ENCODE measurements around the gene OGFRL1.
"Not testable (repeated sequence)": the region's sequence is repeated elsewhere in the genome, so short reads cannot be mapped to it uniquely, and the experiment has no call there.

The OGFRL1 gene

DNA sequence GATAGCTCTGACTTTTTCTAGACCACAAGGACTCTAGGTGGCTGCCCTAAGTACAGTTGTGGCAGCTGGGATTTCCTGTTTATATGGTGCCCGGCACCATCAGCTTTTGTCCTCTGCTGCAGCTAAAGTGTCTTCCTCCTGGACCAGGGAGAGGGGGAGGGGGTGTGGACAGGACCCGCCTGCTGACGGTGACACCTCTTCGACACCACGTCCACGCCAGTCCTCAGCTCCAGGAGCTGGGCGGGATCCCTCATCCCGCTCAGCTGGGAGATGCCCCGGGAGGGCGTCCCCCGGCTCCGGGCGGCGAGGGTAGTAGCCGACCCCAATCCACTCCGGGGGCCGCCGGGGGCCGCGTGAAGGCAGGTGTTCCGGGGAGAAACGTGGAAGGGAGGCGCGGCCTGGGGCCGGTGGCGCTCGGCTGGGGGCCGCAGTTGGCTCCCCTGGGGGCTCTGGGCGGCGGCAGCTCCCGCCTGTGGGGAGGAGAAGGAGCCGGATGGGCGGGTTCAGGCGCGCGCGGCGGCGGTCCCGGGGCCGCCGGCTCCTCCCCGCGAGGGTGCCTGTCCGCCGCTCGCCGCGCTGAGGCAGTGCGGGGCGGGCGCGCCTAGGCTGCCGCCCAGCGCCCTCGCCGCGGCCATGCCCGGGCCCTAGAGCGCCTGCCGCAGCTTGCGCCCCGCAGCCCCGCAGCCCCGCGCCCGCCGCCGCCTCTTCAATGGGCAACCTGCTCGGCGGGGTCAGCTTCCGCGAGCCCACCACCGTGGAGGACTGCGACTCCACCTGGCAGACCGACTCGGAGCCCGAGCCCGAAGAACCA, at the start of gene OGFRL1:
OGFRL1 (plus strand) TSS at position 584 of the 811 bp plus-strand sequence; CDS start at position 710, 126 bp downstream.
- in situ Hi-C loops (cut with HindIII; ENCODE audit: low sequenced_read_pairs) = no loop called here

DNA sequence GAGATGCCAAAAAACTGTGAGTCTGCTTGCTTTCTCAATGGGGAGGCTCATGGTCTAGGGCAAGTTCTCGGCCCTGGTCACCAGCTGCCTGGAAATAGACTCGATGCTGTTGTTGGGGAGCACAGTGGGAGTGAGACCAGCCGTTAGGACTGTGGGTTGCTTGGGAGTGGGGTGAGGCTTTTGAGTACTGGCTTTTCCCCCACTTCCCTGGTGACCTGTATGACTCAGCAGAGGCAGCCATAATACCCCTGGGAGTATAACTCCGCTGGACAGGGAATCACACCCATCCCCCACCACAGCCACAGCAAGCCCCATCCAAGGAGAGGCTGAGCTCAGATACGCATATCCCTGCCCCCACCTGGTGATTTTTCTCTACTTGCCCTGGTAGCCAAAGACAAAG, 48.9 kb upstream of the OGFRL1 start:
- in situ Hi-C loops (cut with HindIII; ENCODE audit: low sequenced_read_pairs) = no loop called here

DNA sequence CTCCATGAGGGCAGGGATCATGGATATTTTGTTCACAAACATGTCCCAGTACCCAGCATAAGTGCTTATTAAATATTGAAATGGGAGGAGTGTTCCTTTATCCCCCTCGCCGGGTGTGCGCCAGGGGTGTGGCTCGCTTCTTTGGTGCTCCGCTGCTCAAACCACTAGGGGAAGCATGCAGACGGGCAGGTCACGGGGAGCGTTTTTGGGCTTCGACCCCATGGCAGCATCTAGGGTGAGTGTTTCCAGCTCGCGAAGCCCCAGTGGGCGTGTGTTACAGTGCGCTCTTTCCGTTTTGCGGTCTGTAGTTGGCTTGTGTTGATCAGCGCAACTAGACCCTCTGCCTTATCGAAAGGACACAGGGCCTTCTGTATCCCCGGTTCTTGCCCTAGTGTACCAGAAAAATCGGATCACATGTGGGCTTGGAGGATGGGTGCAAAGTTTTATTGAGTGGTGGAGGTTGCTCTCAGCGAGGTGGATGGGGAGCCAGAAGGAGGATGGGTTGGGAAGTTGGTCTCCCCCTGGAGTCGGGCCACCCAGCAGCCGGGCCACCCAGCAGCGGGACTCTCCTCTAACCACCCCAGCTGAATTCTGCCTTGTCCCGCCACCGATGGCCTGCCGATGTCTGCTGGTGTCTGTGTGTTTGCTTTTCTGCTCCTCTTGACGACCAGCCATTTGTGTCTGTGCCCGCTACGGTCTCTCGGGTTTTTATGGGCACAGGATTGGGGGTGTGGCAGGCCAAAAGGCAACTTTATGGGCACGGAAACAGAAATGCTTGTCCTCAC, 43.2 kb upstream of the OGFRL1 start:
- in situ Hi-C loops (cut with HindIII; ENCODE audit: low sequenced_read_pairs) = no loop called here

DNA sequence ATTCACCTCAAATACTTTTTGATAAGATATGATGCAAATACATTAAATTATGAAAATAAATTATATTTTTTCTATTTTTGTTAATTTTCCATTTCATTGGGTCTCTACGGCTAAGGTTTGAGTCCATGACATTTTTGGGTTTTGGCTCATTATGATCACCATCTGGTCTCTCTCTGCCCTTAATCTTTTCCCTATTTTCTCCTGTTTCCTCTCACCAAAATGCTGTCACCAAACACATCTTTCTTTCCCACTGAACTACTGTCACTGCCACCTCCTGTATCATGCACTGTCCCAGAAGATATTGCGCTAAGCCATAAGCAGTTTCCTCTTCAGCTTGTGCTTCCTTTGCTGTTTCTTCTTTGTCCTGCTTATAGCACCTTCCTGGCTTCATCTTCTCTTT, 42.0 kb upstream of the OGFRL1 start:
- in situ Hi-C loops (cut with HindIII; ENCODE audit: low sequenced_read_pairs) = no loop called here

DNA sequence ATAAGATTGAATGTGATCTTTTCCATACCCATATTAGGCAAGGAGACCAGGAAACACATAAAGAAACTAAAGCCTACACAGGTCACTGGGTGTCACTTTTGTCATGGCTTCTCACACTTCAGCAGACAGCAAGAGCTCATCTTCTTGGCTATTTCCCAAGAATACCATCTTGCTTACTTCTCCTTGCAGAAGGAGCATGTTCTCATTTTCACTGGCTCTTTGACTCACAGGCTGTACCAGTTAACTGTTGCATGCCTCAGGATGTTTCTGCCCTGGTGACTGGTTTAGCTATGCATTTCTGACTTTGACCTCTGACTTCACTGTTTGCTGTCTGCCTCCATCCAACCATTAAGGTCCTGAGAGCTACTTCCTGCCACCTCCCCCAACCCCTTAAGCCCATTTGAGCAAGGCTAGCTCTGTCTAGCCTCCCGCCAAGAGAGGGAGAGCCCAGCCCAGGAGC, 40.3 kb upstream of the OGFRL1 start:
- in situ Hi-C loops (cut with HindIII; ENCODE audit: low sequenced_read_pairs) = no loop called here

DNA sequence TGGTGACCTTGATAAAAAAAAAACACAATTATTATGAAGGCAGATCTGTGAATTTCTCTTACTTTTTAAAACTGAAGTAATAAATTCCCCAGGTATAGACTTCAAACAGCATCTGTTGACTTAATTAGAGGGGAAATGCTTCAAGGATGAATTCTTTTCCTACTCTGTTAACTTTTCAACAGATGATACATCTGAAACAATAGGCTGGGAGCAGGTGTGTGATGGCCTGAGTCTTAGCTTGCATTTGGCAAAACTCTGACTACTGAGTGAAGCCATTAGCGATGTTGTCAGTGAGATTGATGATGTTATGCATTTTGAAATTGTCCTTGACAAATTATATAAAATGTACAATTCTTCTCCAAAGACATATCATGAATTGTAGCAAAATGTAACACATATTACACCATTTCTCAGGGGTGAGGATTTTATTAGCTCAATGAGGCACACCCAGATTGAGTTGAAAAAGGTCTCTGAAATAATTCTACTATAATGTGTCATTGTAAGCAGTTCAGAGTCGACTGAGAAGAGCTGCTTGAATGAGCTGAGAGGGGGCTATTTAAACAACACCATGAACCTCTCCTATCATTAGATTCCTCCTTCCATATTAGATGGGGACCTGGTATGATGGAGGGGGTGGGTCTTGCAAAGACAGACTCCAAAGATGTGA, 39.6 kb upstream of the OGFRL1 start:
- in situ Hi-C loops (cut with HindIII; ENCODE audit: low sequenced_read_pairs) = no loop called here

DNA sequence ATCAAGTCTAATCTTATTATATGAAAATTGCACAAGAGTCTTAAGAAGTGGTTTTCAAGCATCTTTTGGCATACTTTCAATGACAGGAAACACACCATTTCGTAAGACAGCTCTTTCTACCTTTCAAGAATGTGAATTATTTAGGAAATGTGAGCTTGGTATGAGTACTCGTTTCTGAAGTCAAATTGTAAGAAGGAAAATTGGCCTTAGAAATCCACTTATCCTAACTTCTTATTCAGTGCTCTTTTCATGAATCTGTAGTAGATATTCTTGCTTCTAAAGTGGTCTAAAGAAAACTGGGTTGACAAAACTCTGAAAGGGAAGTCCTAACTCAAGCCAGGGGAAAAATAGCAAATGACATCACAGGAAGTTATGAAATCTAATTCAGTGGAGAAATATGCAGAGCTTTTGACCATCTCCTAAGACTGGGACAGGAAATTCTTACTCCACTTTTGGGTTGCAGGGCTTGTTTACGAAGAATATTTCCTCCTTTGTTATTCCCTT, 38.5 kb upstream of the OGFRL1 start:
- in situ Hi-C loops (cut with HindIII; ENCODE audit: low sequenced_read_pairs) = no loop called here

DNA sequence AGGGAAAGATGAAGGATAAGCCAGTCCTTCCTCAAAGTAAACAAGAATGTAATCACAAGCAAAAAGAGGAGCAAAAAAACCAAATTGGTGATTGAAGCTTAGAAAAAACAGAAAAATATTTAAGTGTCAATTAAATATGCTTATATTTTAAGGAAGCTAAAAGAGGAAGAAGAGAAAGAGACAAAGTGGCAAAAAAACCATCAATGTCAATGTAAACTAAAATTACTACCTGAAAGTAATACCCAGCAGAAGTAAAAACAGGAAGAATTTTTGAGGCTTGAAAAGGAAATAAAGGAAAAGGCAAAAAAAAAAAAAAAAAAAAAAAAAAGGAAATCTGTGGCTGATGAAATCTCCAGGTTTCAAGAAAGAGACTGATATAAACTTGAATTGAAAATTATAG, 36.2 kb upstream of the OGFRL1 start:
- in situ Hi-C loops (cut with HindIII; ENCODE audit: low sequenced_read_pairs) = no loop called here

DNA sequence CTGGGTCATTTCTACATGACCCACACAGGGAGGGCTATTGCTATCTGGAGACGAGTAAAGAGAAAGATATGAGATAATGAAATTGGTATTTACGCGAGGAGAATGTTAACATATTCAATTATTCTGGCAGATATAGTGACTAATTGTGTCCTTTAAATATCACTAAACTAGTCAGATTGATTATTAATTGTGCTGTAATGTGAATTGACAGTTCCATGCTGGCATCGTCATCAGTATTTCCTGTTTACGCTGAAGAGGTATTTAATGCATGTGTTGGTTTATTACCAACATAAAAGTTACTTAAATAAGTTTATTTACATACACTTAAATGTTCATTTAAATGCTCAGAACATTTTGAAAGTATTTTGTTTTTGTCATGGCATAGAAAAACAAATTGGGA, 35.7 kb upstream of the OGFRL1 start:
- in situ Hi-C loops (cut with HindIII; ENCODE audit: low sequenced_read_pairs) = no loop called here

DNA sequence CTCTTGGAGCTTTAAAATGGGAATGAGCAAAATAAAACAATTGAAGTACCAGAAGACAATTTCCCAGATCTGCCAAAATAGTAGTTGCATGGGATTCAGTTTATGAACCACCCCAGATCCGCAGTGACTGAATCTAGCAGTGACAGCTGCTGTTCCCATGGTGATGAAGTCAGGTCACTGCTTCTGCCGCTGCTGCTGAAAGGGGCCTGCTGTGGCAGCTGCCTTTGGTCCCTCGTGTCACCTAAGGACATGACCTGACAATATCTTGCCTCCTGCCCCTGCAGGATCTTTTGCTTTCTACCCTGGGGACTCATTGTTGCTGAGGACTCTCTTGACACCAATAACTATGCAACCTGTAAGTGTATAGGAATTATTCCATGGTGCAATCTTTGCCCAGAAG, 34.3 kb upstream of the OGFRL1 start:
- in situ Hi-C loops (cut with HindIII; ENCODE audit: low sequenced_read_pairs) = no loop called here

DNA sequence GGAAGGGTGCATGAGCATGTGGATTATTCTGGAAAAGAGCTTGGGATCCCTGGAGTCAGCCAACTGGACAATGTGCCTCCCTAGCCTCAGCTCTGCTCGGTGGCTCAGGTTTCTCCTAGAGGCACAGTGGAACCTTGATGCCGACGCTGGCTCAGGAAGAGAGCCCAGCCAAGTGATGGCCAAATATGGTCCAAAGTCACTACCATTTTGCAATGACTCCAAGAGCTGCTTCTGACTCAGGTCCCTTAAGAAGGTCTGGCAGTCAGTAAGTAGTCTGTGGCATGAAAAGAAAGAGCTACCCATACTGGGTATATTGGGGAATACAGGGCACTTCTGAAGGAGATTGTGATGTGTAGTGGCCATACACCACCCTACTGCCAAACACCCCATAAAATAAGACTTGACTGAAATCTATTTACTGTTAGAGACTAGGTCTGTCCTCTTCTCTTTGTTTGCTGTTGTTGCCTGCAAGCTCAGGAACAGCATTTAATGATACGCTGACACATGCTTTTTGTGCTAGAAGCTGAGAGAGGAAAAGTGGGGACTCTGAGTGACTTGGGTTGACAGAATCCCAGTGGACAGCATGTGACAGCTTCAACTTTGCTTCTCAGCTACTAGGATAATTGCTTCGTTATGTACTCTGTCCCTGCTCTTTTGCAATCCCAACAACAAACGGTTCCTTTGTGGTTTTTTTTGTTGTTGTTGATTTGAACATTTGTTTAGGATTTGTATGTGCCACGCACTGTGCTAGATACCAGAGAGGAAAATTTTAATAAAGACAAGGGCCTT, 30.3 kb upstream of the OGFRL1 start:
- in situ Hi-C loops (cut with HindIII; ENCODE audit: low sequenced_read_pairs) = no loop called here

DNA sequence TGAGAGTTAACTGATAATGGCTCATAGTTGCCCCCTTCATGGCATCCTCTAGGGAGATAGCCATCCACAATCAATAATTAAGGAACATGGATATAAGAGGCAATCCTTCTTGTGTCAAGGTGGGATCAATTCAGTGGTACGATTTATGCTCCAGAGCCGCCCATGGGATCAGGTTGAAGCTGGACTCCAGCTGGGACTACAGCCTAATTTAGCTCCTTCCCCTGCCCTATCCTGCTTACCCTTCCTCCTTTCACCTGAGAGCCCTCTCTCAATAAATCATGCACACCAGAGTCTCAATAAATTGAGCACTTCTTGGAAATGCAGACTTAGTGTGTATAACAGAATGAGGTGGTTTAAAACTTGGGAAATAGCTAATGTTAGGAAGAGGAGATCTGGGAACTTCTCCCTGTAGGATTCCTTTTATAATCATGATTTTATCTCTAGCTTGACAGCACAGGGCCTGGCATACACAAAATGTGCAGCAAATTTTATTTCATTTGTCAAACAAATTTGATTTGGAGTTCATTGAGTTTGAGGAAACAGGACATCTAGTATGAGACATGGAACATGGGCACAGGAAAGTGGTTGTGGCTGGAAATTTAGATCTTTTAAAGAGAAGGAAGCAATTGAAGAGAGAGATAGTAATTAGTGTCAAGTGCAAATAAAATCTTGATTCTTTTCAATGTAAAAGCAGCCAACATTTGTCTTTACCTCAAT, 28.6 kb upstream of the OGFRL1 start:
- in situ Hi-C loops (cut with HindIII; ENCODE audit: low sequenced_read_pairs) = no loop called here

DNA sequence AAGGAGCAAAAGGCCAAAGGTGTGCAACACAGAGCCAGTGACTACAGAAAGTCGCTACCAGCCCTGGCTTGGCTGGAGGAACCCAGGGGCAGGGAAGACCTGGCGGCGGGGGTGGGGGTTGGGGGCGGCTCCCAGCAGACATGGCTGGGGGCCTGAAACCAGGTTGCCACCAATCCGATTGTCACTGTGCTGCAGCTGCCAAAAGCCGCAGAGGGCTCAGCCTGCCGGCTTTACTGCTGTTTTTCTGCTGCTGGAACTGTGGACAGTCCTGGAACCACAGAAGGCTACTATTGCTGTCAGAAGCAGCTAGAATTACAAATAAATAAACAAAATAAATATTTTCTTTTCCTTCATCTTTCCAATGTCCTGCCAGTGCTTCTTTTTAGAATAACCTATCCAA, 25.7 kb upstream of the OGFRL1 start:
- in situ Hi-C loops (cut with HindIII; ENCODE audit: low sequenced_read_pairs) = no loop called here

DNA sequence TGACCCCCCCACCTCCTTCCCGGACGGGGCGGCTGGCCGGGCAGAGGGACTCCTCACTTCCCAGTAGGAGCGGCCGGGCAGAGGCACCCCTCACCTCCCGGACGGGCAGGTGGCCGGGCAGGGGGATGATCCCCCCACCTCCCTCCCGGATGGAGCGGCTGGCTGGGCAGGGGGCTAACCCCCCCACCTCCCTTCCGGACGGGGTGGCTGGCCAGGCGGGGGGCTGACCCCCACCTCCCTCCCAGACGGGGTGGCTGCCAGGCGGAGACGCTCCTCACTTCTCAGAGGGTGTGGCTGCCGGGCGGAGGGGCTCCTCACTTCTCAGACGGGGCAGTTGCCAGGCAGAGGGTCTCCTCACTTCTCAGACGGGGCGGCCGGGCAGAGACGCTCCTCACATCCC, 22.2 kb upstream of the OGFRL1 start:
- in situ Hi-C loops (cut with HindIII; ENCODE audit: low sequenced_read_pairs) = not testable (repeated sequence)

DNA sequence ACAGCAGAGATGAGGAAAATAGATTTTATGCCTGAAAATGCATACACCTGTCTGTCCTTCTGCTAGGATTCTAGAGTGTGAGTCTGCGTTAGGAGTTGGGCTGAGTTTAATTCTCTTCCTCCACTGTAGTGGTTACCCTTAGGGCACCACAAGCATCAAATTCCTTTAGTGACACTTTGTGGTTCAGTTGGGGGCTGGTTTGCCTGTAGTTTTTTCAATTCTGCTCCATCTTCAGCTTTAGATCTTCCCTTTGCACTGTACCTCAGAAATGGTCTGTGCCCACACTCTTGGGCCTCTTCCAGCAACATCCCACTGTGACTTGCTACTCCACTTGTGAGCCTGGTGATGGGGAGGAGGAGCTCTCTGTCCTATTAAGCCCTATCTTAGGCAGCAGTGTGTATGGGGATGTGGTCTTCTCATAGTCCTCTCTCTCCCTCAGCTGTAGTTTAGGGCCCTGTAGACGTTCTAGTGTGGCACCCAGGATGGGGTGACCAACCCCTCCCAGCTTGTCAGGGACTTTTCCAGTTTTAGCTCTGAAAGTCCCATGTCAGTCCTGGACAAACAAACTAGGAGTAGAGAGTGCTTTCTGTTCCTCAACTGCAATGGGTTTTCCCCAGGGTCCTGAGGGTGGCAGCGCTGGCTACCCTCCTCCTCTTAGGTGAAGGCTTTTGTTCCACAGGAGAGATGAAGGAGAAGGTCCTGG, 19.7 kb upstream of the OGFRL1 start:
- in situ Hi-C loops (cut with HindIII; ENCODE audit: low sequenced_read_pairs) = no loop called here

DNA sequence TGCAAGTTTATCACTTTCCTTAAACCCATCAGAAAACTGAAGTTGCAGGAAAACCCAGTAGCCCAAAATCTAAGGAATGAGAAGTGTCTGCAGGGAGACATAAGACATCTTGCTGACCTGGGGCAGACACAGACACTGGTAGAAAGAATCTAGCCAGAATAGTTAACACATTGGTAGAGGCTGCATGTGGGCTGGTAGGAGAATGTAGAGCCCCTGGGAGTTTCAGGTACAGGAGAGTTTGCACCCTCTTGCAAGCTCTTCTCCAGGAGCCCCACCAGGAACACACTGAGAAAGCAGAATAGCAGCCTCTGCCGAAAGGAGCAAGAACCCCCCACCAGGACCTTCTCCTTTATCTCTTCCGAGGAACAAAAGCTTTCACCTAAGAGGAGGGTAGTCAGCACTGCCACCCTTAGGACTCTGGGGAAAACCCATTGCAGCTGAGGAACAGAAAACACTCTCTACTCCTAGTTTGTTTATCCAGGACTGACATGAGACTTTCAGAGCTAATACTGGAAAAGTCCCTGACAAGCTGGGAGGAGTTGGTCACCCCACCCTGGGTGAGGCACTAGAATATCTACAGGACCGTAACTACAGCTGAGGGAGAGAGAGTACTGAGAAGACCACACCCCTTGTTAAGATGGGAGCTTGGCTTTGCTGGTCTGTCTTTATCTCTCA, 10.5 kb upstream of the OGFRL1 start:
- in situ Hi-C loops (cut with HindIII; ENCODE audit: low sequenced_read_pairs) = no loop called here

DNA sequence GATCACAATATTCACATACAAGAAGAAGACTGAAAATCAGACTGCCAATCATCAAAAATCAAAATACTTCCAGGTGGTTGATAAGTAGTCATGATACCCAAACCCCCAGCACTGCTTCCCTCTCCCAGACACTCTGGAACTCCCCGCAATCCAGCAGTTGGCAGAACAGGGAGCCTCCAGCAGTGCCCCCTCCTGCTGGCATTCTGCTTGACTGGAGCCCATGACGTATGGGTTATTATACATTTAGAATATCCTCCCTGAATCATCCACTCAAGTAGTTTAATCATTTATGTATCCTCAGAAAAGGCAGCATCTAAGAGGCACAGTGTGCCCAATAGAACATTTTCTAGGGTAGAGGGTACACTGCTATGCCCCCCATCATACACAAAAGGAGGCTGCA, 9.3 kb upstream of the OGFRL1 start:
- in situ Hi-C loops (cut with HindIII; ENCODE audit: low sequenced_read_pairs) = no loop called here

DNA sequence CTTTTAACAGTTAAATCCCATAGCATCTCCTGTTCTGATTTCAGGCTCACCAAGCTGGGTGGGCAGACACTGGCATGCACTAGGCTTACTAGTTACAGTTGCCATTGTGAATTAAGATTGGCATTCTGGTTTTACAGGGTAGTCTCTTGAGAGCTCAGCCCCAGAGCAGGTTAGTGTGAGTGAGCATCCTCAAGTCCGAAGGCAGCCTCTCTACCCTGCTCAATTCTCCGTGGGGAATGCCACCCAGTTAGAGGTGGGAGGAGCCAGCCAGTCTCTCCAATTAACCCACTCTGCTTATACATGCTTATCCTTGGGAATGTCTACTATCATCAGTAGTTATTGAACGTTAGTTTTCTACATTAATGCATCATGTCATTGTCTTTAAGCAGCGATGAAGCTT, 8.9 kb upstream of the OGFRL1 start:
- in situ Hi-C loops (cut with HindIII; ENCODE audit: low sequenced_read_pairs) = no loop called here

DNA sequence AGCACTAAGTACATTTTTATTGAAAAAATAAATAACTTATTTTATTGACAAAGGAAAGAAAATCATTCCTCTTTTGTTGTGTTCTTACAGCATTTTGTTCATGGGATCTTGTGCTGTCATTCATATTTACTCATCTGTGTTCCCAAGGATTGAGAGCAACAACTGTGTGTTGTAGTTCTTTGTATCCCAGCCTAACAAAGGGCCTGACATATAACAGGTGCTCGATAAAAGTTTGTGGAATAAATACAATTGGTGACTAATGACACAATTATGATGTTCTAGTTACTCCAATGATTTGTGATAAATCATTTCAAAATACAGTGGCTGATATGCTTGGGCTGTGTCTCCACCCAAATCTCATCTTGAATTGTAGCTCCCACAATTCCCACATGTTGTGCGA, 7.9 kb upstream of the OGFRL1 start:
- in situ Hi-C loops (cut with HindIII; ENCODE audit: low sequenced_read_pairs) = no loop called here
